Upper lobe of right lung (tissue), 1 donor: Measurements from ENCODE around the gene PRR23C. TPM values are rescaled to one million over a fixed set of nuclear protein-coding genes. Genes with fewer than 3 reads are reported as not detected.

Experiments
- ATAC-seq: fragments of 200-7000 bp; cut with Tn5 transposase; one replicate; pipeline ENCODE4 v1.9.1; 2020; ENCODE audit warnings: mild to moderate bottlenecking, moderate library complexity
- DNase-seq: peaks from one replicate; pipeline ENCODE4 v3.0.0-alpha.2; 2020
- H3K27ac ChIP-seq: fragments of 200-600 bp; one replicate; pipeline ENCODE4 v1.8.0; 2022
- H3K27me3 ChIP-seq: fragments of 200-600 bp; one replicate; pipeline ENCODE4 v1.8.0; 2022; ENCODE audit warnings: mild to moderate bottlenecking
- H3K36me3 ChIP-seq: fragments of 200-600 bp; one replicate; pipeline ENCODE4 v1.8.0; 2022
- H3K4me1 ChIP-seq: fragments of 200-600 bp; one replicate; pipeline ENCODE4 v1.8.0; 2022
- H3K4me3 ChIP-seq: fragments of 200-600 bp; one replicate; pipeline ENCODE4 v1.8.0; 2022; ENCODE audit warnings: mild to moderate bottlenecking
- H3K9me3 ChIP-seq: fragments of 200-600 bp; one replicate; pipeline ENCODE4 v1.8.0; 2022
- CTCF ChIP-seq: fragments of 200-600 bp; IDR thresholded peaks from one replicate; pipeline ENCODE4 v1.8.0; 2022; ENCODE audit warnings: antibody characterized with exemption
- intact Hi-C: fragments of 100-400 bp; cut with DNase I; formaldehyde crosslinking; loops from one replicate; pipeline ENCODE4 v1.11.0; 2022
- long read RNA-seq: library from polyadenylated mRNA; unstranded; transcript quantifications from one replicate; pipeline ENCODE4 v2.0.0, GENCODE V29; 2021
- total RNA-seq: library from RNA; stranded (reverse); fragmentation: NEBNext Ultra II Directional; extraction: Animal tissue kit (Norgen Biotek cat#: 25700); gene quantifications from one replicate; pipeline ENCODE4 v1.2.1, GENCODE V29; 2021
- donor health status: DM: no; HTN: yes; CAD: no; lungs with severe emphysema.

Gene PRR23C
- total RNA-seq: not detected
- long read RNA-seq: 0 reads

DNA sequence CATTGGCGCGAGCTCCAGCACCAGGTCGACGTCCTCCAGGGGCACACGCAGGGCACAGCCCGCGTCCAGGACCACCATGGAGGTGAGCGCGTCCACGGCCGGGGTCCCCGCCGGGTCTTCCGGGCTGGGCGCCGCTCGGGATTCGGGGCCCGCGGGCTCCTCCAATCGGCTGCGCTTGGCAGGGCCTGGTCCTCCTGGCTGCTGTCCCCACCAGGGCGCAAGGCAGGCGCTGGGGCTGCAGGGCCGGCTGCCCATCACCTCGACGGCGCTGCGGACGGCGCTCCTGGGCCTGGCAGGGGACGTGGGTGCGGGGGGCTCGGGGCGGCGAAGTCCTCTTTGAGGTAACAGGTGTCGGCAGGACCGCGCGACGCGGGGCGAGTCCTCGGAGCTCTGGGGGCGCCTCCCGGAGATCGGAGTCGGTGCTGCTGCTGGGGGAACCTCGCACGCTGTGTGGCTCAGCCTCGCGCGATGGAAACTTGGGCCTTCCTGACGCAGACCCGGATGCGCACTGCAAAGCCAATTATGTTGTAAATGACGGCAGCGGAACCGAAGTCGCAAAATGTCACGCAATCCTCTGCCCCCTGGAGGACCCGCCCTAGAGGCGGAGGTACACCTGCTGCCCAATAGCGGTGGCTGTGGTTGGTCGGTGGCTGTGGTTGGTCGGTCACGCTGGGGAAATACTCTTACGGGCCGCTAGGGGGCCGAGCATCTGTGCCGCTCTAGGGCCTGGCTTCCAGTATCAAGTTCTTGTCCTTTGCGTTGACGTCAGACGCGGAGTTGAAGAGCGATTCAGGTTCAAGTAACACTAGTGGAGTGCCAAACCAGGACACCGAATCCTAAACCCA lies at the start of gene PRR23C:
TSS of gene PRR23C (minus strand) at position 527 of the 845 bp plus-strand sequence. CDS start at position 255, 272 bp downstream.
- H3K27me3 ChIP-seq: no peaks in the 10 kb centered on the region
- intact Hi-C loops: no loop called here
- no peak within 1 kb of the TSS for H3K4me3 ChIP-seq
- no peak for TF ChIP-seq CTCF
- ATAC-seq: no peak
- DNase-seq: no peak
- no peaks in the 10 kb centered on the region for H3K9me3 ChIP-seq
- H3K27ac ChIP-seq: no peak within 1 kb of the TSS
- no peaks in the 10 kb centered on the region for H3K36me3 ChIP-seq
- no peaks in the 10 kb centered on the region for H3K4me1 ChIP-seq

GRCh38 chr3:139093840-139094239 lies 49.1 kb upstream of the PRR23C start:
- H3K36me3 ChIP-seq: no peaks in the 10 kb centered on the region
- ATAC-seq (no peak), DNase-seq (no peak)
- TF ChIP-seq CTCF: no peak
- no peaks in the 10 kb centered on the region for H3K9me3 ChIP-seq
- no peaks in the 10 kb centered on the region for H3K4me1 ChIP-seq
- H3K27me3 ChIP-seq: no peaks in the 10 kb centered on the region
- no peak overlapping the region for H3K27ac ChIP-seq
- H3K4me3 ChIP-seq: no peak overlapping the region
- intact Hi-C loops: no loop called here

DNA sequence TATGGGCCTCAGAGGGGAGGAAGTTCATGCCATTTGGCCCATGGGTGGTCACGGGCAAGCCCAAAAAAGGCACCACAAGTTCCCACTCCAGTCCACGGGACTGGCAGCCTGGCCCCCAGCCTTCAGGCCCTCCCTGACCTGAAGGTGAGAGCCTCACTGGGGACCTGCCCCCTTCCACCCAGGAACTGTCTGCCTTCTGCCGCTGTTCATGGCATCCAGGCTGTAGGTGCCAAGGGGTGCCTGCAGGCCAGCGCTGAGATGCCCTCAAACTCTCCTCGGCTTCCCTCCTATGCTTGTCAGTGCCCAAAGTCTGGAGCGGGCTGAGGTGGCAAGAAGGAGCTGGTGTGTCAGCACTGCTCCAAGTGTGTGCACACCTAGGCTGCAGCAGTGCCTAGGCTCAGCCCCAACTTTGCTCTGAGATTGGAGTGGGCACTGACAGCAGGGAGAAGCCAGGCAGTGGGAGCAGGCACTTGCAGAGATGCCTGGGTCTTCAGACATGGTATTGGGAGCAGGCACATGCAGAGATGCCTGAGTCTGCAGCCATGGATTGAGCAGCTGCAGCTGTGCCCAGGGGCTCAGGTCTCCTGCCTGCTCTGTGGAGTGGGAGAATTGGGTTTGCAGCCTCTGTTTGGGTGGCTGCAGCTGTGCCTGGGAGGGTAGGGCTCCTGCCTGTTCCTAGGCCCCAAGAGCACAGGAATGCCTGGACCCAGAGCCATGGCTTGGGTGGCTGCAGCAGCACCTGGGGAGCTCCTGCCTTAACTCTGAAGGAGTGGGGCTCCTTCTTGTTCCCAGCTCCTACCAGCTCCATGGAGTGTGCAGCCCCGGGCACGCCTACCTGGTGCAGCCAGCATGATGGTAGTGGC lies 44.0 kb upstream of the PRR23C start:
- TF ChIP-seq CTCF: no peak

DNA sequence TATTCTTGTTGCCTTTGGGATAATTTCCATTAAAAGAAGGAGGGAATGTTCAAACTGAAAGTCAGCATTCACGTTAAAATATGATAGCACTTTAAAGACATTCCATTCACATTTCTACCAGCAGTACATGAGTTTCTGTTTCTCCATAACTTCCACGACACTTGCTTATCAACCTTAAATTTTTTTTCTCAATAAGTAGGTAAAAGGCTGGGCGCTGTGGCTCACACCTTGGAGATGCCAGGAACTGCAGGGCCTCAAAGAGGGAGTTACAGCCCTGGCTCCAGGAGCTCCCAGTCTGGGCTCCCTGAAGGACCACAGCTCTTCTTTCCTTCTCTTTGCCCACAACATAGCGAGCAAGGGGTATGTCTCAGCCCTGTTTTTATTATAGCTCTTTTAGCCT lies 42.9 kb upstream of the PRR23C start:
- no peak for TF ChIP-seq CTCF
- Histone ChIP-seq H3K36me3 (no peaks in the 10 kb centered on the region), H3K27ac (no peak overlapping the region), H3K9me3 (no peaks in the 10 kb centered on the region), H3K4me3 (no peak overlapping the region), H3K27me3 (no peaks in the 10 kb centered on the region), H3K4me1 (no peaks in the 10 kb centered on the region)
- intact Hi-C loops: no loop called here
- ATAC-seq (no peak), DNase-seq (no peak)

More for the DNA sequence above, 44.0 kb upstream of the PRR23C start:
- intact Hi-C loops: no loop called here
- Histone ChIP-seq H3K9me3 (no peaks in the 10 kb centered on the region), H3K36me3 (no peaks in the 10 kb centered on the region), H3K27me3 (no peaks in the 10 kb centered on the region), H3K4me3 (no peak overlapping the region), H3K27ac (no peak overlapping the region), H3K4me1 (no peaks in the 10 kb centered on the region)
- DNase-seq (no peak), ATAC-seq (no peak)

- no peak for DNase-seq
- H3K9me3 ChIP-seq: no peaks in the 10 kb centered on the region
- H3K4me1 ChIP-seq: no peaks in the 10 kb centered on the region
- TF ChIP-seq CTCF: no peak
- ATAC-seq: no peak
- no peaks in the 10 kb centered on the region for H3K27me3 ChIP-seq
- H3K36me3 ChIP-seq: no peaks in the 10 kb centered on the region
- intact Hi-C loops: no loop called here
- H3K27ac ChIP-seq: no peak overlapping the region
- no peak overlapping the region for H3K4me3 ChIP-seq
Measured at GRCh38 chr3:139084176-139084575, 39.5 kb upstream of the PRR23C start.
